AML-193 (cell line): ENCODE measurements around the gene RBM22.
A peak's percentile ranks its signal among the peaks of the same experiment; 100 is the strongest.

Source experiments
- DNase-seq, 2 experiments: peaks; one replicate each; lab custom pipeline; 2025; lab: John Stamatoyannopoulos, UW

The RBM22 gene

DNA sequence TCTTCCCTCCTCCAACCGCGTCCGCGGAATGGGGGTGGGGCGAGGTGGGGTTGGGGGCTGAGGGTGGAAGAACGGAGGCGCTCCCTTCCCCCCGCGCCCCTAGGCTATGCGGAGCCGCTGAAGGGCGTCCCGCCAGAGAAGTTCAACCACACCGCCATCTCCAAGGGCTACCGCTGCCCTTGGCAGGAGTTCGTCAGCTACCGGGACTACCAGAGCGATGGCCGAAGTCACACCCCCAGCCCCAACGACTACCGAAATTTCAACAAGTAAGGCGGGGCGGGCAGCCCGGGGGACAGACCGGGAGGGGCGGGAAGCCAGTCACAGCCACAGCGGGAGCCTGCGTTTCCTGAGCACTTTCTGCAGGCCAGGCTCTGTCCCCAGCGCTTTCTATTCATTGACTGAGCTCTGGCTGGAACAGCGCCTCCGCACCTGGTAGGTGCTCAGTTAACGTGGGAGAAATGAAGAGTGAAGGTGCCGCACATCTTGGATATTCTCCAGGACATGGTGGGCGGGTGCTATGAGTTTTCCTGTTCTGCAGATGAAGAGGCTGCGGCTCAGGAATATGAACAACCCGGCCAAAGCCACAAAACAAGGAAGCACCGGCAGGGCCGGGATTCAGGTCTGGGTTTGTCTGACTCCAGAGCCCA is 28.5 kb downstream of the RBM22 start:
- peak; percentile 63 to 72 for DNase-seq

DNA sequence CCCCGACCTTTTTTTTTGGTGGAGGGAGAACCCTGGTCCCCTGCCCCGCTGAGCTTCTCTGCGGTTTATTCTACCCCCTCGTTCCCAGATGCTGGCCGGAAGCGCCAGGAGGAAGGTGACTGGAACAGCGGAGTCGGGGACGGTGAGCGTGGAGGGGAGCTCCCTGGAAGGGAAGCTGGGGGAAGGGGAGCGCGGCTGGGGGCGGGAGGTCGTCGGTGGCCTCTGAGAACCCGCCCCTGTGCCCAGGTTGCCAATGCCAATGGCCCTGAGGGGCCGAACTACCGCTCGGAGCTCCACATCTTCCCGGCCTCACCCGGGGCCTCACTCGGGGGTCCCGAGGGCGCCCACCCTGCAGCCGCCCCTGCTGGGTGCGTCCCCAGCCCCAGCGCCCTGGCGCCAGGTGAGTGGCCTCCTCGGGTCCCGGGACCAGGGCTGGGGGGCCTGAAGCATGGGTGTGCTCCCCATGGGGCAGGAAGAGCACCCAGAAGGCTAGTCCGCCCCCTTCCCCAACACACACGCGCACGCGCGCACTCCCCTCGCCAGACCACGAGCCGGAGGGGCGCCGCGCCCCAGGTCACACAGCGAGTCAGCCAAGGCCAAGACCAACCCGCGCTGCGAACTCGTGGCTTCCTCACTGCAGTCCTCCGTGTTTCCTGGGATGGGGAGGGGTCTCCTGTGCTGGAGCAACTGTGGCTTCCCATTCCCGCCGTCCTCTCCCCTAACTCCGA is 29.2 kb downstream of the RBM22 start:
- DNase-seq: peak in 1 of 2 experiments; percentile 15

DNA sequence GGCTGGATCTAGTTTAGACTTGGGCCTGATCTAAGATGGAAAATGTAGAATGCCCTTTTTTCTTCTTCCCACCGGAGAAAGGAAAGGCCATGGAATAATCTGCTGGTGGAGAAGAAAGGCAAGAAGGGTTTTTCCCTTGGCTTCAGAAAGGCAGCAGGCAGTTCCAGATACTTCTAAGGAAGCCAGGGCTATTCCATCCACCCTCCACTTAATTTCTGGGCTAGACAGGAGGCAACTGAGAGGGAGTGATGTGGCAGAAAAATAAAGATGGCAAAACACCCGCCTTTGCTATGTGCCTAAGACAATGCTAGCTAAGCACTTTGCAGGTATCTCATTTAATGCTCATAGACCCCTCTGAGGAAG is 29.9 kb downstream of the RBM22 start:
- no peak for DNase-seq

DNA sequence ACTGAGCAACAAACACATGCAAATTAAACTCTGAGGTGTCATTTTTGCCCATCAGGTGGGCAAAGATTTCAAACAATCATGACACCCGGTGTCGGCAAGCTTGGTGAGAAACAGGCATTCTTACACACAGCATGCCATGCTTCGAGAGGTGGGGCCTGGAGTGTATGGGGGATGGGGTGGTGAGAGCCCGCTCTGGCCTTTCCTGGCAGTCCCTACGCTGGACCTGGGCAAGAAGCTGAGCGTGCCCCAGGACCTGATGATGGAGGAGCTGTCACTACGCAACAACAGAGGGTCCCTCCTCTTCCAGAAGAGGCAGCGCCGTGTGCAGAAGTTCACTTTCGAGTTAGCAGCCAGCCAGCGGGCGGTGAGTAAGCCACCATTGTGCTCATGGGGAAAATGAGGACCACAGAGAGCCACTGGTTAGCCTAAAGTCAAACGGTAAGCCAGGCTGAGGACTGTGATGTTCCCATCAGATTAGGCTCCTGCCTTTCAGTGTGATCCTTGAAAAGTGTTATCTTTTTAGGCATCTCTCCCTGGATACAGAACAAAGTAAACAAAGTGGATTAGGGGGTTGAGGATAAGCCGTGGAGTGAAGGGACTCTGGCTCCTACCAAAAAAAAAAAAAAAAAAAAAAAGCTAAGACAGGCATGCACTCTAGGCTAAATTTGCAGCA is 30.5 kb downstream of the RBM22 start:
- DNase-seq: no peak

DNA sequence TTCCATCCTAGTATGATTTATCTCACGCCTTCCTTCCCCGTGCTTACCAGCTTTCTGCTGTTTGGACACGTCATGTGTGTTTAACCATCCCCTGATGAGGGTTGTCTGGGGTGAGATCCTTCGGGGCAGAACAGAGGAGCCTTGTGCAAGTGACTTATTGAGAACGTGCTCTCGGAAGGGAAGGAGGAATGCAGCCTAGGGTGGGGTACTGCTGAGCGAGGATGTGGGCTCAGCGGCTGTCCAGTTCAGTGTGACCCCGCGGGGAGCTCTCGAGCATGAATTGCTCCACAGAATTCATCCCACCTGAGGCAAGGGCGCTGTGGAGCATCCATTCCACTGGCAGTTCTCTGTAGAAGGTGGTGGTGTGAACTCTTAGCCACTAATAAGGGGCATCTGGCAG is 35.8 kb downstream of the RBM22 start:
- no peak for DNase-seq

DNA sequence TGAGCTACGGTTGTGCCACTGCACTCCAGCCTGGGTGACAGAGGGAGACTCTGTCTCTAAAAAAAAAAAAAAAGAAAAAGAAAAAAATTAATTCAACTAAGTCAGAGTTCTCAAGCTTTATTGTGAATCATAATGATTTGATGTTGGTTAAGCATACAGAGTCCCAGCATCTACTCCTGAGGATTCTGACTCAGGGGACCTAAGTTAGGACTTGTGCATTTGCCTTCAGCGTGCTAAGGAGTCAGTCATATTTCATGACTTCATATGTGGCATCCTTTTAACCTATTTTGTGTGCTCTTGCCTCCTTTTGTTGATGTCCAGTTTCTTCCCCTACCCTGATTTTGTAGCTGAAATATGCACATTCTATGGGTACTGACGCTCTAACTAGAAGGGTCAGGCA is 36.9 kb downstream of the RBM22 start:
- no peak for DNase-seq

DNA sequence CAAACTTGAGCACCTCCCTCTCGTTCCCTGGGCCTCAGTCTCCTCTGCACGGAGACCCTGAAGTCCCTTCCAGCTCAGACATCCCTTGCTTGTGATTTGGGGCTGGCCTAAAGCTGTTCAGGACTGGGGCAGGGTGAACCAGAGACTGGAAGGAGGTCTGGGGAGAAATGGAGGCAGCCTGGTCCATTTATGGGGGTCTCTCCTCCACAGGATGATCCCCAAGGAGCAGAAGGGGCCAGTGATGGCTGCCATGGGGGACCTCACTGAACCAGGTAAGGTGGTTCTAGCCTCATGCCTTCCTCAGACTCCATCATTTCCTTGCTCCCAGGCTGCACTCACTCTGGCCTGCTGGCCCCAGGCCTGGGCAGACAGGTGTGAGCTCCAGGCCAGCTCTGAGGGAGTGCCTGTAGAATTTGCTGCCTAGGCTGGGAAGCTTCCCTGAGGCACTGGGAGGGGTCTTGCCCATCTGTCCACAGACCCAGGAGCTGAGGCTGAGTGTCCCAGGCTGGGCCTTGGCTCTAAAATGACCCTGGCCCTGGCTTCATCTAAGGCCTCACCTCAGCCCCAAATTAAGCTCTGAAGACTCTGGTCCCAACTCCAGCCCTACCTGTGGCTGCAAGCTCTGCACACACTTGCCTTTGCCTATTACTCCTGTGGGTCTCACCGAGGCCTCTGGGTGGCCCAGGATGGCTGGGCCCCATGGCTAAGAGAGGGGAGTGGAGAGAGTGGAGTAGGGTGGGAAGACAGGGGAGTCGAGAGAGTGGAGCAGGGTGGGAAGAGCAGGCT is 37.9 kb downstream of the RBM22 start:
- DNase-seq: no peak

DNA sequence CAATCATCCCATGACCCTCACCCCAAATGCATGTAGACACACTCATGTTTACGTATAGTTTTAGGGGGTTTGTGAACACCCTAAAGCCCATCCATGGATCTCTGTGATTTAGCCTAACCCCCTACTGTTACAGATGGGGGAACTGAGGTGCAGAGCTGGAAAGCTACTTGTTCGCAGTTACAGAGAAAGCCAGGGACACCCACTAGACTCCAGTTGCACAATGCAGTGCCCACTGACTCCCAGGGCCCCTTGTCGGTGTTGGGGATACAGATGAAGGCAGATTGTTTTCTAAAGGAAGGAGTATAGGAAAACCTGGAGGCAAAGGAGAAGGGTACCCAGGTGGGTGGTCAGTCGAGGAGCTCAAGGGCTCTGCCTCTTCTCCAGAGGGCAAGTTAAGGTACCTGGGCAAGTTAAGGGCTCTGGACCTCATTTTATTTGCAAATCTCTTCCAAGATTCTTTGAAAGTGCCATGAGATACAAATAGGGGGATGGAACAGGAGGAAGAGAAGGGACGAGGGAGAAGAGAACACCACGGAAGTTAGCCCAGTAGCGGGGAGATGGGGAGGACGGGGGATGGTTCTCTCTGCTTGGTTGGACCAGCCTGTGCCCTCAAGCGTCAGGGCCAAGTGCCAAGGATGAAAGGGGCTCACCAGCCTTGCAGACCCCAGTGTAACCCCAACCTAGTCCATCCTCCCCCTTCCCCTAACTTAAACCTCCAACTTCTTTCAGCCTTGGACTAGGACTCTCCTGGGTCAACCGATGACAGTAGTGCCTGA is 38.9 kb downstream of the RBM22 start:
- no peak for DNase-seq

DNA sequence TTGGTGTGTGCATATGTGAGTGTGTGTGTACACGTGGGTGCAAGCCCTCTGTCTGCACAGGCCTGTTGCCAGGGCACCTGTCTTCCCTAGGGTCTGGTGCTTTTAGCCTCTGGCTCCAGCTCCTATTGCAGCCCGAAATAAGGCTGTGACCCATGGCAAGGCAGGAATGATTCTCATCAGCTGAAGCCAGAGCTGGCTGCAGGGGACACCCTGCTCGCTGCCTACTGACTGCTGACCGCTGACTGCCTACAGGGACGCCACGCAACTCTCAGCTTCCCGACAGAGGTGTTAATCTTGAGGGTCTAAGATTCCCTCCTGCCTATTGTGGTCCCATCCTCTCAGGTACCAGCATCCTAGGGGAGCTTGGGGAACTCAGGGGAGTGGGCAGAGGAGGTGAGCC is 39.8 kb downstream of the RBM22 start, which contains the start of gene MYOZ3:
Gene MYOZ3, plus strand, starts transcription at position 166 of the 400 bp plus-strand sequence. CDS start 1,691 bp downstream, outside the sequence.
- no peak for DNase-seq

DNA sequence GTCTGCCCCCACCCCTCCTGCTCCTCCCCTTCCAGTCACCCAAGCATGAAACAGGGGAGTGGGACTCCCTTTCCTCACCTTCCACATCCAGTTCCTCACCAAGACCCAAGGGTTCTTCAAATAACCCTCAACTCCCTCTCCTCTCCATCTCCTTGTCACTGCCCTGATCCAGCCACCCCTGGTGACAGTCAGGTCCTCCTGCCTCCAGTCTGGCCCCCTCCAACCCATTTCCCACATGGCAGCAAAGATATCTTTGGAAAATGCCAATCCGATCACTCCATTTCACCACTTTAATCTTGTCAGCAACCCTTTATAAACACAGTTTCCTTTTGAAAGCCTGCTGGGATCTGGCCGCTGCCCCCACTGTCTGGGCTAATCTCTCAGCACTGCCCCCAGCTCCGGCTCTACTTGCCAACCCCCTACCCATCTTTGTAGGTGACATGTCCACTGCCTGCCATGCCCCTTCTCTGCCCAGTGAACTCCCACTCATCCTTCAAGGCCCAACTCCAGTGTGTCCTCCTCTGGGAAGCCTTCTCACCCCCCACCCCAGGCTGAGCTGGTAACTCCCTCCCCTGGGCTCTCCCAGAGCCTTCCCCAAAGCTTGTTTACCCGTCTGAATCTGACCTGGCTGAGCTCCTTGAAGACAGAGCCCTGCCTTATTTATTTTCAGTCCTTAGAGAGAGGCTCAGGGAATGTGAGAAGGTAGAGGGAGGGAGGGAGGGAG is 40.6 kb downstream of the RBM22 start:
- DNase-seq: no peak

DNA sequence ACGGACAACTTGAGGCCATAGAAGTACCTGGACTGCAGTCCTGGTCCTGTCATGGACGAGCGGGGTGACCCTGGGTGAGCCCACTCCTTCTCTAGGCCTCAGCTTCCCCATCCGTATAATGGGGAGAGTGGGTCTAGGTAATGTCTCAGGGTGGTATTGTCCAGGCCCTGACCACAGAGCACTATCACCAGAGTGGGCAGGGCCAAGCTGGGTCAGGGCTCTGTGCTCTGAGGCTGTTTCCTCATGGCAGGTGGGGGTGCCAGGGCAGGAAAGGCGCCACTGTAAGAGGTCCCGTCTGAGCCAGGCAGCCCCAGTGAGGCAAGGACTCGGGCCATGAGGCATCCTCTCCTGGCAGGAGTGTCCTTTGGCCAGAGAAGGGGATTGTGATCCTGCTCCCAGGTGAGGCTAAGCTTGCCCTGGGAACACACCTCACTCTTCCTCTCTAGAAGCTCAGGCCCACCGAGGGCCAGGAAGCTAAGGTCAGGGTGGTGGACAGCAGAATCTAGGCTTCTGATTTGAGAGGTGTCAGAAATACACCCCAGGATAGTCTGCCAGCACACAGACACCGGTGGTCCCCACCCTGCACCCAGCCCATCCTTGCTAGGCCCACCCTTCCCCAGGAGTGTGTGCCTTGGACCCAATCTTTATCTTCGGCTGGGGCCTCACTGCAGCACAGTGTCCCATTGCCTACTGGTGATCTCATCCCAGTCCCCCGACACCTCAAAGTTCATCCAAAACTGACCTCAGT is 41.3 kb downstream of the RBM22 start:
- no peak for DNase-seq

DNA sequence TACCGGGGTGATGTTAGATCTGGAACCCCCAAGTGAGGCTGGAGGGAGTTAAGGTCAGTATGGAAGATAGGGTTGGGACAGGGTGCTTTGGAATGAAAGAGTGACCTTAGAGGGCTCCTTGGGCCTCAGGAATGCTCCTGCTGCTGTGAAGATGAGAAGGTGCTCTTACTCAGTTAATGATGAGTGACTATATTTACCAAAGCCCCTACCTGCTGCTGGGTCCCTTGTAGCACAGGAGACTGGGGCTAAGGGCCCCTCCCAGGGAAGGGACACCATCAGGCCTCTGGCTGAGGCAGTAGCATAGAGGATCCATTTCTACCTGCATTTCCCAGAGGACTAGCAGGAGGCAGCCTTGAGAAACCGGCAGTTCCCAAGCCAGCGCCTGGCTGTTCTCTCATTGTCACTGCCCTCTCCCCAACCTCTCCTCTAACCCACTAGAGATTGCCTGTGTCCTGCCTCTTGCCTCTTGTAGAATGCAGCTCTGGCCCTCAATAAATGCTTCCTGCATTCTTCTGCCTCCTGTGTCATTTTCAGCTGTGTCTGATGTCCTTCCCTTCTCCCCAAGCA is 42.1 kb downstream of the RBM22 start:
- DNase-seq: no peak

DNA sequence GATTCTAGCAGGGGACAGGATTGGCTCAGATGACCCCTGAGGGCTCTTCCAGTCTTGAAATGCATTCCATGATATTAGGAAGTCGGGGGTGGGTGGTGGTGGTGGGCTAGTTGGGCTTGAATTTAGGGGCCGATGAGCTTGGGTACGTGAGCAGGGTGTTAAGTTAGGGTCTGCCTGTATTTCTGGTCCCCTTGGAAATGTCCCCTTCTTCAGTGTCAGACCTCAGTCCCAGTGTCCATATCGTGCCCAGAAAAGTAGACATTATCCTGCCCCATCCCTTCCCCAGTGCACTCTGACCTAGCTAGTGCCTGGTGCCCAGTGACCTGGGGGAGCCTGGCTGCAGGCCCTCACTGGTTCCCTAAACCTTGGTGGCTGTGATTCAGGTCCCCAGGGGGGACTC is 42.7 kb downstream of the RBM22 start:
- DNase-seq: no peak

DNA sequence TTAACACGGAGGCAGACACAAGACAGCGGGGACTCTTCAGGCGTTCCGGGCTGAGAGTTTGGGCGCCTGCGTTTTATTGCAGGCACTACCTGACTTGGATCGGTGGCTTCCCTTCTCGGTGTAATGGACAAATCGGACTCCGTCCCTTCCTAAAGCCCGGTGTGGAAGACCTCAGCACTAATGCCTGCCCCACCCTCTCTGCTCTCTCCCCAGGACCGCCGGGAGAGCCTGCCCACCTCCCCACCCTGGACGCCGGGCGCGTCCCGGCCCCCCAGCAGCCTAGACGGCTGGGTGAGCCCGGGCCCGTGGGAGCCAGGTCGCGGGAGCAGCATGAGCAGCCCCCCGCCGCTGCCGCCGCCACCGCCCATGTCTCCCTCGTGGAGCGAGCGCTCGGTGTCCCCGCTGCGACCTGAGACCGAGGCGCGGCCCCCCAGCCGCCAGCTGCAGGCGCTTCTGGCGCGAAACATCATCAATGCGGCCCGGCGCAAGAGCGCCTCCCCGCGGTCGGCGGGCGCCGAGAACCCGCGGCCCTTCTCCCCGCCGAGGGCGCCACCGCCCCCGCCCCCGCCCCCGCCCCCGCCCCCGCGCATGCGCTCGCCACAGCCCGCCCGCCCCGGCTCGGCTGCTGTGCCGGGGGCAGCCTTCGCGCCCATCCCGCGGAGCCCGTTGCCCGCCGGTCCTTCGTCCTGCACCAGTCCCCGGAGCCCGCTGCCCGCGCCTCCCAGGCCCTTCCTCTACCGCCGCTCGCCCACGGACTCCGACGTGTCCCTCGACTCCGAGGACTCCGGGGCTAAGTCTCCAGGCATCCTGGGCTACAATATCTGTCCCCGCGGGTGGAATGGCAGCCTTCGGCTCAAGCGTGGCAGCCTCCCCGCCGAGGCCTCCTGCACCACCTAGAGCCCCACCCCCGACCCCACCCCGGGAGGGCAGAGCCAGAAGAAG is 44.4 kb downstream of the RBM22 start:
- DNase-seq: peak; percentile 44 to 47

DNA sequence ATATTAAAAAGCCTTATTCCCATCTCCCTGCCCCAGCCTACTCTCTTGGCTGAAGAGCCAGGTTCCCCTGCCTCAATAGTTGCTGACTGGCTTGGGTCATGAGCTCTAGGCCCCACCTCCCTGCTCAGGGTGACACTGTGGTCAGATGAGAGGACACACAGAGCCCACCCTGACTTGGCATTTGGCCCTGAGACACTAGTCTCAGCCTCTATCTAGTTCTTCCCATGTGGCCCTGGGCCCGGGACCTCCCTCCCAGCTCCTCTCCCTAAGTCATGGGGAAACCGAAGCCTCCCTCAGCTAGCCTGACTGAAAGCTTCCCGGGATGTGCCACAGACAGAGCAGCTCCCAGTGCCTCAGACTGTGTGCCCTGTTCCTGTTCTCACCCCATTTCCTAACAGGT is 45.6 kb downstream of the RBM22 start:
- DNase-seq: no peak

DNA sequence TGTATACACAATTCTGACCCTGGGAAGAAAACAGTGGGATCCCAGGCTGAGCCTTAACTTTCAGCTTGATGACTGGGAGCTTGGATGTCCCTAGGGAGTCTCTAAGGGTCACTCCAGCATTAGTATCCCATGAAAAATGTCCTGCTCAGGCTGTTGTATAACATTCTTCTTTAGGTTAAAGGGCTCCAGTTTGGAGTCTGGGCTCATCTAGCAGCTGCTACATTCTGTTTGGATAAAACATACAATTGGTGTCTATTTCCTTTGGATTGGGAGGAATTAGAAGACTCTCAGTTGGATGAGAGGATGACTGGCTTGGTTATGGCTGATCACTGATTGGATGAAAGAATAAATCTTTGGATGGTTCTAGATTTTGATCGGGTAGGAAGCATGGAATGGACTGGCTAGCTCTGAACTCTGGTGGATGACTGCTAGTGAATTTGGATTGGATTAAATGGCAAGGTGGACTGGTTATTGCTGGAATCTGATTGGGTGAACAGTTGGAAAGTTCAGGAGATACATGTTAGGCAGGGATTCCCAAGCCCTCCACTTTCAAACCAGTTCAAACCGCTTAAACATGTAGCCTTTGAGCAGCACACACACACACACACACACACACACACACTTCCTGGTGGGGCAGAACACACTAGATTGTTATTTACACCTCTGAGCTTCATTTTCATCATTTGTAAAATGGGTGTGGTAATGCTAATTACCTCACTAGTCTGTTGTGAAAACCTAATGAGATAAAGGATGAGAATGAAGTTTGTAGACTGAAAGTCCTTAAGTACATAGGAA is 46.9 kb downstream of the RBM22 start:
- DNase-seq: no peak

DNA sequence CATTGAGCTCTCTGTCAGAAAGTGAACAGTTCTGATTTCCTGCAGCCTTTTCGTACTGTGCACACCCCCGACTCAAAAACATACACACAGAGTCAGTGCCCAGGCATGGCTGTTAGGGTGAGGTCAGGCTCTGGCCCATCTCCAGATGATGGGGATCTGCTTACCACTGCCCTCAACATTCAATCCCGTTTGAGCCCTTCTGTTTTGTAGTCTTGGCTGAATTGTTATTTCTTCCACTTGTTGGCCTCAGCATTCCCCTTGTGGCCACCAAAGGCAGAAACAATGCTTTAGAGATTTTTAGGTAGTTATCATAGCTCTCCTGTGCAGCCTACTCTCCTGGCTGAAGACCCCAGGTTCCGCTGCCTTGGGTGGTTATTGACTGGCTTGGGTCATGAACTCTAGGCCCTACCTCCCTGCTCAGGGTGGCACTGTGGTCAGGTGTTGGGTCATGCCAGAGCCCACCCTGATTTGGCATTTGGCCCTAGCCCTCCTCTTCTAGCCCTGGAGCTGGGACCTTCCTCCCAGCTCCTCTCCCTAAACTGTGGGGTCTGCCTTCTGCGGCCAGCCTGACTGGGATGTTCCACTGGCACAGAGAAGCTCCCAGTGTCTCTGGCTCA is 47.6 kb downstream of the RBM22 start:
- no peak for DNase-seq
